ENCODE data around the gene AFAP1L2.

- TF ChIP-seq CTCF (IDR thresholded peaks at IDR 0.05) = no peak
- no peak for TF ChIP-seq POLR2AphosphoS5 (IDR thresholded peaks at IDR 0.05; ENCODE audit: insufficient read depth in 1 of 2, low read depth in 1 of 2)
- no peak for TF ChIP-seq POLR2A (IDR thresholded peaks at IDR 0.05)
Observed at GRCh38 chr10:114353383-114353782, 50.9 kb downstream of the AFAP1L2 start.

Measured in vagina (tissue), 2 donors.